ENCODE measurements around the gene PCDHA8. TPM values are rescaled to one million over a fixed set of nuclear protein-coding genes. Genes with fewer than 3 reads are reported as not detected.

Gene PCDHA8
- polyA plus RNA-seq, 1 donor (not counting 4 experiments of a cell fraction or from before 2014, with no cell fraction given) = not detected

DNA sequence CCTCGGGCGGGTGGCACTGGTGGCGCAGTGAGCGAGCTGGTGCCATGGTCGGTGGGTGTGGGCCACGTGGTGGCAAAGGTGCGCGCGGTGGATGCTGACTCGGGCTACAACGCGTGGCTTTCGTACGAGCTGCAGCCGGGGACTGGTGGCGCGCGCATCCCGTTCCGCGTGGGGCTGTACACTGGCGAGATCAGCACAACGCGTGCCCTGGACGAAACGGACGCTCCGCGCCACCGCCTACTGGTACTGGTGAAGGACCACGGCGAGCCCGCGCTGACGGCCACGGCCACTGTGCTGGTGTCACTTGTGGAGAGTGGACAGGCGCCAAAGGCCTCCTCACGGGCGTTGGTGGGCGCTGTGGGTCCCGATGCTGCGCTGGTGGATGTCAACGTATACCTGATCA, 32.1 kb upstream of the PCDHA8 start:
- TF ChIP-seq, protein P1, sequence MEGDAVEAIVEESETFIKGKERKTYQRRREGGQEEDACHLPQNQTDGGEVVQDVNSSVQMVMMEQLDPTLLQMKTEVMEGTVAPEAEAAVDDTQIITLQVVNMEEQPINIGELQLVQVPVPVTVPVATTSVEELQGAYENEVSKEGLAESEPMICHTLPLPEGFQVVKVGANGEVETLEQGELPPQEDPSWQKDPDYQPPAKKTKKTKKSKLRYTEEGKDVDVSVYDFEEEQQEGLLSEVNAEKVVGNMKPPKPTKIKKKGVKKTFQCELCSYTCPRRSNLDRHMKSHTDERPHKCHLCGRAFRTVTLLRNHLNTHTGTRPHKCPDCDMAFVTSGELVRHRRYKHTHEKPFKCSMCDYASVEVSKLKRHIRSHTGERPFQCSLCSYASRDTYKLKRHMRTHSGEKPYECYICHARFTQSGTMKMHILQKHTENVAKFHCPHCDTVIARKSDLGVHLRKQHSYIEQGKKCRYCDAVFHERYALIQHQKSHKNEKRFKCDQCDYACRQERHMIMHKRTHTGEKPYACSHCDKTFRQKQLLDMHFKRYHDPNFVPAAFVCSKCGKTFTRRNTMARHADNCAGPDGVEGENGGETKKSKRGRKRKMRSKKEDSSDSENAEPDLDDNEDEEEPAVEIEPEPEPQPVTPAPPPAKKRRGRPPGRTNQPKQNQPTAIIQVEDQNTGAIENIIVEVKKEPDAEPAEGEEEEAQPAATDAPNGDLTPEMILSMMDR (optimal IDR thresholded peaks at IDR 0.05 in 1 of 3, IDR thresholded peaks at IDR 0.05 in 1 of 3, conservative IDR thresholded peaks at IDR 0.05 in 1 of 3; ENCODE audit: extremely low read depth in 1 of 3, insufficient read depth in 2 of 3, low read length in 3 of 3) = no peak
- no peak for TF ChIP-seq EZH2 (IDR thresholded peaks at IDR 0.05; ENCODE audit: low read length)
- no peaks in the 10 kb centered on the region for H3K9me1 ChIP-seq (ENCODE audit: control insufficient read depth, extremely low read depth, insufficient read depth, low read length)
- peaks cover 2% of the 10 kb centered on the region for H3K9me3 ChIP-seq (ENCODE audit: control insufficient read depth, low read depth, low read length)
- no peaks in the 10 kb centered on the region for H3K79me2 ChIP-seq (ENCODE audit: control insufficient read depth, insufficient read depth, low read length)
- no peak overlapping the region for H3K9ac ChIP-seq (ENCODE audit: control insufficient read depth, extremely low read depth, insufficient read depth, low read length)
- no peak overlapping the region for H3K4me2 ChIP-seq (ENCODE audit: control insufficient read depth, extremely low read depth, insufficient read depth, low read depth, low read length)
- no peaks in the 10 kb centered on the region for H3K36me3 ChIP-seq (ENCODE audit: control insufficient read depth in 2 of 2, extremely low read depth in 1 of 2, insufficient read depth in 2 of 2, low read length in 2 of 2)
- no peak overlapping the region for H3K4me3 ChIP-seq (ENCODE audit: control insufficient read depth in 2 of 3, extremely low read depth in 1 of 3, insufficient read depth in 2 of 3, low read depth in 1 of 3, low read length in 3 of 3)
- dilution Hi-C loops (cut with MboI; ENCODE audit: extremely low pct_ligation_motif_present, low sequenced_read_pairs) = no loop called here
- no peaks in the 10 kb centered on the region for H3K27me3 ChIP-seq (ENCODE audit: control insufficient read depth, extremely low read depth, insufficient read depth, low read length)
- no peaks in the 10 kb centered on the region for H4K20me1 ChIP-seq (ENCODE audit: control insufficient read depth, extremely low read depth, insufficient read depth, low read length)
- H2AFZ ChIP-seq (ENCODE audit: control insufficient read depth, low read length) = no peak overlapping the region
- no peak for FAIRE-seq
- no peaks in the 10 kb centered on the region for H3K4me1 ChIP-seq (ENCODE audit: control insufficient read depth, extremely low read depth, insufficient read depth, low read length)
- no peak for DNase-seq (ENCODE audit: low read depth, low spot score)
- H3K27ac ChIP-seq (ENCODE audit: control insufficient read depth, insufficient read depth, low read length) = no peak overlapping the region

- Histone ChIP-seq H3K79me2 (ENCODE audit: control insufficient read depth, insufficient read depth, low read length) (no peaks in the 10 kb centered on the region), H2AFZ (ENCODE audit: control insufficient read depth, low read length) (no peak within 1 kb of the TSS), H3K9ac (ENCODE audit: control insufficient read depth, extremely low read depth, insufficient read depth, low read length) (no peak within 1 kb of the TSS), H3K4me3 (ENCODE audit: control insufficient read depth in 2 of 3, extremely low read depth in 1 of 3, insufficient read depth in 2 of 3, low read depth in 1 of 3, low read length in 3 of 3) (no peak within 1 kb of the TSS), H3K27me3 (ENCODE audit: control insufficient read depth, extremely low read depth, insufficient read depth, low read length) (no peaks in the 10 kb centered on the region), H3K36me3 (ENCODE audit: control insufficient read depth in 2 of 2, extremely low read depth in 1 of 2, insufficient read depth in 2 of 2, low read length in 2 of 2) (no peaks in the 10 kb centered on the region), H3K27ac (ENCODE audit: control insufficient read depth, insufficient read depth, low read length) (no peak within 1 kb of the TSS), H3K9me3 (ENCODE audit: control insufficient read depth, low read depth, low read length) (peaks cover 9% of the 10 kb centered on the region), H3K4me2 (ENCODE audit: control insufficient read depth, extremely low read depth, insufficient read depth, low read depth, low read length) (no peak within 1 kb of the TSS), H3K4me1 (ENCODE audit: control insufficient read depth, extremely low read depth, insufficient read depth, low read length) (no peaks in the 10 kb centered on the region), H3K9me1 (ENCODE audit: control insufficient read depth, extremely low read depth, insufficient read depth, low read length) (no peaks in the 10 kb centered on the region), H4K20me1 (ENCODE audit: control insufficient read depth, extremely low read depth, insufficient read depth, low read length) (no peaks in the 10 kb centered on the region)
- no peak for FAIRE-seq
- dilution Hi-C loops (cut with MboI; ENCODE audit: extremely low pct_ligation_motif_present, low sequenced_read_pairs) = no loop called here
- DNase-seq (ENCODE audit: low read depth, low spot score) = no peak
- no peak for TF ChIP-seq EZH2 (IDR thresholded peaks at IDR 0.05; ENCODE audit: low read length)
- TF ChIP-seq, protein P1 (optimal IDR thresholded peaks at IDR 0.05 in 1 of 3, IDR thresholded peaks at IDR 0.05 in 1 of 3, conservative IDR thresholded peaks at IDR 0.05 in 1 of 3; ENCODE audit: extremely low read depth in 1 of 3, insufficient read depth in 2 of 3, low read length in 3 of 3) = peak; percentile 23 to 37 (median 34)
Observed at GRCh38 chr5:140821375-140822280, 19.4 kb upstream of the PCDHA8 start, which contains the start of gene PCDHA5. Gene PCDHA5 (plus strand): TSS chr5:140821613.

All from keratinocyte (primary cell).